ENCODE results near the gene RNF212. TPM values are rescaled to one million over a fixed set of nuclear protein-coding genes. Genes with fewer than 3 reads are reported as not detected.

Gene RNF212
- total and polyA plus RNA-seq, 8 donors = 7.2 to 13.6 (median 10.0) TPM

DNA sequence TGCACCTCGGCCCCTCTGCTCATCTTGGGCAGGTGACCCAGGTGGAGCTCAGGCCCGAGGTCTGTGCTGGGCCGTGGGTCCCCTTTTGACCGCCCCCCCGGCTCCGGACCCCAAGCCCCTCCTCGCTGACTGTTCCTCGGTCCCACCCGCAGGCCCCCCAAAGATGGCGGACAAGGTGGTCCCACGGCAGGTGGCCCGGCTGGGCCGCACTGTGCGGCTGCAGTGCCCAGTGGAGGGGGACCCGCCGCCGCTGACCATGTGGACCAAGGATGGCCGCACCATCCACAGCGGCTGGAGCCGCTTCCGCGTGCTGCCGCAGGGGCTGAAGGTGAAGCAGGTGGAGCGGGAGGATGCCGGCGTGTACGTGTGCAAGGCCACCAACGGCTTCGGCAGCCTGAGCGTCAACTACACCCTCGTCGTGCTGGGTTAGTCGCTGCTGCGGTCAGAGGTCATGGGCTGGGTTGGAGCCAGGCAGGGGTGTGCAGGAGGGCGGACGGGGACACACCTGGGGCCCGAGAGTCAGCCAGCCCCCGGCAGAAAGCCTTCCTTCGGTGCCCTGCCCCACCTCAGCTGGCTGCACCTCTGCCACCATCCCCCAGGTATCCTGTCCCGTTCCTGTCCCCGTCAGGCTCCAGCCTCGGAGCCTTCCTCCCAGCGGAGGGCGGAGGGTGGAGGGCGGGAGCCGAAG, 91.2 kb downstream of the RNF212 start:
- Histone ChIP-seq H3K27ac (no peak overlapping the region), H3K4me3 (no peak overlapping the region), H3K36me3 (peaks cover 0 to 13% of the 10 kb centered on the region in 2 donors), H3K27me3 (peaks cover 0 to 5% of the 10 kb centered on the region in 2 donors), H3K9me3 (no peaks in the 10 kb centered on the region), H3K4me1 (no peaks in the 10 kb centered on the region)
- TF ChIP-seq, protein P1, sequence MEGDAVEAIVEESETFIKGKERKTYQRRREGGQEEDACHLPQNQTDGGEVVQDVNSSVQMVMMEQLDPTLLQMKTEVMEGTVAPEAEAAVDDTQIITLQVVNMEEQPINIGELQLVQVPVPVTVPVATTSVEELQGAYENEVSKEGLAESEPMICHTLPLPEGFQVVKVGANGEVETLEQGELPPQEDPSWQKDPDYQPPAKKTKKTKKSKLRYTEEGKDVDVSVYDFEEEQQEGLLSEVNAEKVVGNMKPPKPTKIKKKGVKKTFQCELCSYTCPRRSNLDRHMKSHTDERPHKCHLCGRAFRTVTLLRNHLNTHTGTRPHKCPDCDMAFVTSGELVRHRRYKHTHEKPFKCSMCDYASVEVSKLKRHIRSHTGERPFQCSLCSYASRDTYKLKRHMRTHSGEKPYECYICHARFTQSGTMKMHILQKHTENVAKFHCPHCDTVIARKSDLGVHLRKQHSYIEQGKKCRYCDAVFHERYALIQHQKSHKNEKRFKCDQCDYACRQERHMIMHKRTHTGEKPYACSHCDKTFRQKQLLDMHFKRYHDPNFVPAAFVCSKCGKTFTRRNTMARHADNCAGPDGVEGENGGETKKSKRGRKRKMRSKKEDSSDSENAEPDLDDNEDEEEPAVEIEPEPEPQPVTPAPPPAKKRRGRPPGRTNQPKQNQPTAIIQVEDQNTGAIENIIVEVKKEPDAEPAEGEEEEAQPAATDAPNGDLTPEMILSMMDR (IDR thresholded peaks at IDR 0.05) = no peak
- intact Hi-C loops (cut with DNase I) = no loop called here
- ATAC-seq (no peak), DNase-seq (no peak)

Other genes starting within 250 kb of the RNF212 start
- 100 to 1,000 TPM; 109 to 121 TPM for gene GAK, start 181.2 kb downstream of the RNF212 start, total RNA-seq
- gene GAK, start 181.2 kb downstream of the RNF212 start, polyA plus RNA-seq (ENCODE audit: insufficient read length in 6 of 6) = 10 to 100 TPM; 42.7 to 67.9 (median 49.7) TPM
- 10 to 100 TPM; 29.9 to 31.5 TPM for gene TMEM175, start 181.1 kb downstream of the RNF212 start, total RNA-seq
- 10 to 100 TPM; 24.4 to 38.7 (median 25.7) TPM for gene TMEM175, start 181.1 kb downstream of the RNF212 start, polyA plus RNA-seq (ENCODE audit: insufficient read length in 6 of 6)
- gene DGKQ, start 140.0 kb downstream of the RNF212 start, total RNA-seq = 10 to 100 TPM; 15.8 to 19.8 TPM
- 1 to 10 TPM; 5.0 to 9.9 (median 5.7) TPM for gene DGKQ, start 140.0 kb downstream of the RNF212 start, polyA plus RNA-seq (ENCODE audit: insufficient read length in 6 of 6)
- 10 to 100 TPM; 33.6 to 46.8 TPM for gene IDUA, start 126.5 kb downstream of the RNF212 start, total RNA-seq
- gene IDUA, start 126.5 kb downstream of the RNF212 start, polyA plus RNA-seq (ENCODE audit: insufficient read length in 6 of 6) = 10 to 100 TPM; 10.1 to 26.4 (median 18.4) TPM
- under 1 TPM; 0.35 to 0.39 TPM for gene SLC26A1, start 120.2 kb downstream of the RNF212 start, total RNA-seq
- 1 to 10 TPM; 3.4 to 8.6 (median 6.7) TPM for gene SLC26A1, start 120.2 kb downstream of the RNF212 start, polyA plus RNA-seq (ENCODE audit: insufficient read length in 6 of 6)
- 10 to 100 TPM; 23.5 to 31.2 TPM for gene FGFRL1, start 101.9 kb downstream of the RNF212 start, total RNA-seq
- gene FGFRL1, start 101.9 kb downstream of the RNF212 start, polyA plus RNA-seq (ENCODE audit: insufficient read length in 6 of 6) = 10 to 100 TPM; 16.3 to 22.6 (median 20.3) TPM
- gene SPON2, start 59.0 kb upstream of the RNF212 start, total RNA-seq = 10 to 100 TPM; 66.0 to 94.2 TPM
- gene SPON2, start 59.0 kb upstream of the RNF212 start, polyA plus RNA-seq (ENCODE audit: insufficient read length in 6 of 6) = 10 to 100 TPM in 5 of 6 donors, 1 to 10 TPM in 1; 7.7 to 47.1 (median 18.9) TPM
- gene CTBP1, start 135.6 kb upstream of the RNF212 start, total RNA-seq = 100 to 1,000 TPM; 146 to 167 TPM
- gene CTBP1, start 135.6 kb upstream of the RNF212 start, polyA plus RNA-seq (ENCODE audit: insufficient read length in 6 of 6) = 100 to 1,000 TPM in 5 of 6 donors, 10 to 100 TPM in 1; 93.9 to 150 (median 121) TPM
- gene MAEA, start 176.3 kb upstream of the RNF212 start, total RNA-seq = 10 to 100 TPM; 43.8 to 56.3 TPM
- gene MAEA, start 176.3 kb upstream of the RNF212 start, polyA plus RNA-seq (ENCODE audit: insufficient read length in 6 of 6) = 10 to 100 TPM; 46.3 to 70.4 (median 56.5) TPM
- gene UVSSA, start 233.6 kb upstream of the RNF212 start, total RNA-seq = 10 to 100 TPM; 33.0 to 36.6 TPM
- gene UVSSA, start 233.6 kb upstream of the RNF212 start, polyA plus RNA-seq (ENCODE audit: insufficient read length in 6 of 6) = 10 to 100 TPM; 12.8 to 26.4 (median 17.8) TPM